Heart left ventricle (tissue), 13 donors: ENCODE measurements around the gene IGBP1.

Experiments
- CTCF ChIP-seq, 12 donors: fragments of 200-600 bp; sonication (generic) in 4 of 12; IDR thresholded peaks; one replicate each; pipeline versions ENCODE4 v1.5.0 to v1.8.0; 2018 to 2022; ENCODE audit warnings: antibody characterized with exemption in 12 of 12, mild to moderate bottlenecking in 5 of 12
- POLR2A ChIP-seq, 2 donors: fragments of 450-650 bp; IDR thresholded peaks; one replicate each; pipeline ENCODE4 v1.6.1; 2017; ENCODE audit warnings: antibody characterized with exemption in 2 of 2, mild to moderate bottlenecking in 2 of 2, moderate library complexity in 2 of 2
- donor health status: ischemic (EF 13 %, LVEDD 7.1; RV severe dilation, severe dysfunction).
- donor health status: DM: no; HTN: yes; CAD: no.
- donor health status: DM: no; HTN: no; CAD: no.
- donor health status: ischemic (EF 25% LVEDD 6.9; RV normal size, moderate dysfunction).
- donor health status: ischemic (EF 25% LVEDD 5.7; RV mildly dilated, moderate dysfunction).
- donor health status: ischemic (EF 35%, LVEDD 5.7; RV mildly dilated, moderate dysfunction).
- donor health status: nonischemic (EF 11% LVEDD 7.7; RV severe dilation, severe dysfunction).
- donor health status: DM: yes; HTN: yes; CAD: no.
- donor health status: PGD.
- donor health status: ischemic (EF 29% LVEDD 5.4; RV normal size, mild dysfunction).
- donor health status: nonischemic (EF 23%, LVEDD 6.1; RV moderate dilation, normal function).

DNA sequence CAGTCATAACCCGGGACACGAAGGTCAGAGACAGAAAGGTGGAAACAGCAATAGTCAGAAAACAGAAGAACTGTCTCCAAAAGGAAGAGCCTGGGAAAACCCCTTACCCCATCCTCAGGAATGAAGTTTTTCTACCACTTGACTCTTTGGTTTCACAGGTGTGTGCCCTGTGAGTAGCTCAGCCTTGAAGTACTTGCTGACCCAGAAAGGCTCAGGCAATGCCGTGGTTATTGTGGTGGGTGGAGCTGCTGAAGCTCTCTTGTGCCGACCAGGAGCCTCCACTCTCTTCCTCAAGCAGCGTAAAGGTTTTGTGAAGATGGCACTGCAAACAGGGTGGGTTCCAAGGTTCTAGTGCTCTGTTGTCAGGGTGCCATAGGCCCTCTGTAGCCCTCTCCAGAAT, 68.5 kb downstream of the IGBP1 start:
- TF ChIP-seq POLR2A (IDR thresholded peaks at IDR 0.05), result no peak
- TF ChIP-seq CTCF (IDR thresholded peaks at IDR 0.05), result no peak
